Endothelial cell of umbilical vein (primary cell): ENCODE data around the gene ZNF670. TPM values are rescaled to one million over a fixed set of nuclear protein-coding genes. Genes with fewer than 3 reads are reported as not detected.

ENCODE experiments used
- BruUV-seq: library from RNA; stranded (reverse); fragments of 400-500 nt; replicated peaks from 2 replicates; lab custom pipeline; 2021; lab: Mats Ljungman, UMichigan
- CTCF ChIA-PET: fragments of 300-600, 350-600 bp; sonication (Branson Sonifier 250); formaldehyde crosslinking; loops from one replicate; lab custom pipeline; 2021; ENCODE audit warnings: antibody characterized with exemption, inconsistent platforms; lab: Charles Lee
- POLR2A ChIA-PET: fragments of 300-600, 350-600 bp; sonication (Branson Sonifier 250); formaldehyde crosslinking; loops from one replicate; lab custom pipeline; 2021; ENCODE audit warnings: antibody characterized with exemption, inconsistent platforms; lab: Charles Lee
- DNase-seq: peaks from one replicate; pipeline ENCODE4 v3.0.0-alpha.2; 2011; ENCODE audit warnings: low read depth, low spot score
- FAIRE-seq: peaks from 2 replicates; lab custom pipeline; 2011; peaks lifted over from hg19 to GRCh38; lab: Jason Lieb, UNC
- H2AFZ ChIP-seq: 2 replicates; pipeline ENCODE4 v1.6.0; 2012; ENCODE audit warnings: low read depth, low read length, control low read depth, inconsistent platforms
- H3K27ac ChIP-seq: 2 replicates; pipeline ENCODE4 v1.5.1; 2011; ENCODE audit warnings: low read depth, mild to moderate bottlenecking, control low read depth, low read length, moderate library complexity; ENCODE audit not compliant: insufficient read depth
- H3K27me3 ChIP-seq, 2 experiments: 2 replicates each; pipeline versions ENCODE4 v1.6.0 to v1.6.1; 2011; ENCODE audit warnings: low read length in 2 of 2, mixed read lengths in 1 of 2; ENCODE audit not compliant: control insufficient read depth in 2 of 2, insufficient read depth in 2 of 2
- H3K36me3 ChIP-seq, 2 experiments: 2 replicates in 1 of 2; 3 replicates in 1 of 2; pipeline ENCODE4 v1.5.1; 2011; ENCODE audit warnings: low read length in 2 of 2, mild to moderate bottlenecking in 1 of 2, moderate library complexity in 1 of 2; ENCODE audit not compliant: control insufficient read depth in 2 of 2, insufficient read depth in 2 of 2; ENCODE audit errors: extremely low read depth in 1 of 2
- H3K4me1 ChIP-seq: 3 replicates; pipeline ENCODE4 v1.5.1; 2011; ENCODE audit warnings: mild to moderate bottlenecking, low read length; ENCODE audit not compliant: control insufficient read depth, insufficient read depth; ENCODE audit errors: extremely low read depth
- H3K4me2 ChIP-seq: 2 replicates; pipeline ENCODE4 v1.6.1; 2011; ENCODE audit warnings: low read length, control low read depth, mixed read lengths; ENCODE audit not compliant: insufficient read depth
- H3K4me3 ChIP-seq, 3 experiments: fragments of 200-600 bp in 1 of 3; sonication (generic), shearing (Covaris generic) in 1 of 3; replicated peaks in 1 of 3; 2 replicates each; pipeline ENCODE4 v1.5.1; 2011 to 2016; ENCODE audit warnings: control low read depth in 3 of 3, low read length in 3 of 3, mild to moderate bottlenecking in 2 of 3, inconsistent platforms in 1 of 3, low read depth in 1 of 3, moderate library complexity in 1 of 3; ENCODE audit not compliant: insufficient read depth in 1 of 3
- H3K79me2 ChIP-seq: 2 replicates; pipeline ENCODE4 v1.6.0; 2012; ENCODE audit warnings: low read length, inconsistent platforms; ENCODE audit not compliant: control insufficient read depth, insufficient read depth
- H3K9ac ChIP-seq: replicated peaks from 2 replicates; pipeline ENCODE3; 2011; ENCODE audit warnings: low read length, control low read depth; ENCODE audit not compliant: insufficient read depth; ENCODE audit errors: extremely low read depth
- H3K9me1 ChIP-seq: replicated peaks from 3 replicates; pipeline ENCODE4 v1.6.0; 2011; ENCODE audit warnings: mild to moderate bottlenecking, low read length; ENCODE audit not compliant: control insufficient read depth, insufficient read depth; ENCODE audit errors: extremely low read depth
- H3K9me3 ChIP-seq: replicated peaks from 2 replicates; pipeline ENCODE4 v1.5.1; 2012; ENCODE audit warnings: low read length, inconsistent platforms; ENCODE audit not compliant: control insufficient read depth, insufficient read depth
- H4K20me1 ChIP-seq: replicated peaks from 2 replicates; pipeline ENCODE3; 2011; ENCODE audit warnings: mild to moderate bottlenecking, low read length; ENCODE audit not compliant: control insufficient read depth, insufficient read depth; ENCODE audit errors: extremely low read depth
- CTCF ChIP-seq, 2 donors: IDR thresholded peaks; 1 replicate in 1 of 2; 2 replicates in 1 of 2; pipeline ENCODE4 v1.5.1; 2011; ENCODE audit warnings: low read length in 2 of 2, mild to moderate bottlenecking in 2 of 2, moderate library complexity in 2 of 2, control low read depth in 1 of 2, inconsistent platforms in 1 of 2, low read depth in 1 of 2; ENCODE audit not compliant: insufficient read depth in 1 of 2; ENCODE audit errors: extremely low read depth in 1 of 2
- EZH2 ChIP-seq: IDR thresholded peaks from 2 replicates; pipeline ENCODE4 v1.6.1; 2012; ENCODE audit warnings: borderline replicate concordance, low read depth, mild to moderate bottlenecking, moderate library complexity, low read length, inconsistent platforms; ENCODE audit not compliant: severe bottlenecking
- FOS ChIP-seq: IDR thresholded peaks from 2 replicates; pipeline ENCODE4 v1.6.1; 2011; ENCODE audit warnings: mild to moderate bottlenecking, low read length, moderate library complexity, borderline replicate concordance; ENCODE audit not compliant: insufficient read depth
- GATA2 ChIP-seq: IDR thresholded peaks from 2 replicates; pipeline ENCODE4 v1.7.0; 2011; ENCODE audit warnings: low read depth, mild to moderate bottlenecking, moderate library complexity, mixed read lengths, low read length; ENCODE audit not compliant: insufficient read length, insufficient read depth
- JUN ChIP-seq: IDR thresholded peaks from 2 replicates; pipeline ENCODE4 v1.6.1; 2011; ENCODE audit warnings: borderline replicate concordance, low read depth; ENCODE audit not compliant: insufficient read length, insufficient read depth
- MYC ChIP-seq: IDR thresholded peaks from one replicate; pipeline ENCODE4 v1.6.1; 2011; ENCODE audit warnings: mild to moderate bottlenecking, low read depth, low read length
- POLR2A ChIP-seq: IDR thresholded peaks from 2 replicates; pipeline ENCODE4 v1.6.1; 2012; ENCODE audit warnings: low read depth, mild to moderate bottlenecking, control low read depth, low read length
- POLR2AphosphoS5 ChIP-seq: IDR thresholded peaks from 2 replicates; pipeline ENCODE4 v1.6.1; 2012; ENCODE audit warnings: low read depth, mild to moderate bottlenecking, control low read depth, low read length, moderate library complexity; ENCODE audit not compliant: insufficient read depth
- dilution Hi-C: fragments of 300-500 bp; cut with MboI; formaldehyde crosslinking; loops from one replicate; pipeline ENCODE4 v1.15.0; 2019; ENCODE audit warnings: low sequenced_read_pairs; ENCODE audit not compliant: extremely low pct_ligation_motif_present
- intact Hi-C: fragments of 100-400 bp; cut with micrococcal nuclease; formaldehyde crosslinking; loops from one replicate; pipeline ENCODE4 v1.10.0; 2022
- polyA plus RNA-seq, 4 experiments: library from polyadenylated mRNA; depleted of rRNA in 3 of 4; stranded (reverse) in 3 of 4; unstranded in 1 of 4; fragments of >200 nt; gene quantifications; 2 replicates each; pipeline versions ENCODE4 v1.2.1 to v1.2.3, GENCODE V29; 2011 to 2012; ENCODE audit warnings: missing spikeins in 1 of 4
- total RNA-seq: library from RNA; stranded (reverse); gene quantifications from 2 replicates; pipeline ENCODE4 v1.2.3, GENCODE V29; 2021
- TF ChIP-seq, protein P1 (sequence below): IDR thresholded peaks from 2 replicates; pipeline ENCODE4 v1.6.1; 2011; ENCODE audit not compliant: insufficient read depth, insufficient read length

ZNF670 gene
- total and polyA plus RNA-seq, 2 donors (not counting 3 experiments of a cell fraction or from before 2014, with no cell fraction given): 1.3 to 5.2 TPM

- Histone ChIP-seq H3K9ac (no peak overlapping the region), H3K4me2 (no peak overlapping the region), H3K79me2 (peaks cover 2% of the 10 kb centered on the region), H3K4me1 (no peaks in the 10 kb centered on the region), H3K36me3 (peaks cover 0 to 1% of the 10 kb centered on the region in 2 experiments), H4K20me1 (no peaks in the 10 kb centered on the region), H3K27ac (no peak overlapping the region), H3K27me3 (no peaks in the 10 kb centered on the region), H2AFZ (no peak overlapping the region), H3K4me3 (no peak overlapping the region), H3K9me1 (no peaks in the 10 kb centered on the region), H3K9me3 (no peaks in the 10 kb centered on the region)
- TF ChIP-seq EZH2 (no peak), MYC (no peak), GATA2 (no peak), POLR2A (no peak), FOS (no peak)
- TF ChIP-seq, protein P1, sequence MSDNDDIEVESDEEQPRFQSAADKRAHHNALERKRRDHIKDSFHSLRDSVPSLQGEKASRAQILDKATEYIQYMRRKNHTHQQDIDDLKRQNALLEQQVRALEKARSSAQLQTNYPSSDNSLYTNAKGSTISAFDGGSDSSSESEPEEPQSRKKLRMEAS: no peak
- DNase-seq: no peak
- intact Hi-C loops (no loop called here), dilution Hi-C loops (no loop called here)
- no TSS peak for BruUV-seq
- FAIRE-seq: no peak
- ChIA-PET CTCF (no interaction called here), POLR2A (no interaction called here)
Observed at GRCh38 chr1:247043406-247043805, 35.2 kb downstream of the ZNF670 start.

- no peaks in the 10 kb centered on the region for H4K20me1 ChIP-seq
- POLR2A ChIA-PET: no interaction called here
- no peak overlapping the region for H3K4me3 ChIP-seq
- H2AFZ ChIP-seq: no peak overlapping the region
- peaks cover 2% of the 10 kb centered on the region for H3K79me2 ChIP-seq
- DNase-seq: no peak
- no peaks in the 10 kb centered on the region for H3K9me1 ChIP-seq
- no TSS peak for BruUV-seq
- H3K9ac ChIP-seq: no peak overlapping the region
- H3K4me1 ChIP-seq: no peaks in the 10 kb centered on the region
- TF ChIP-seq FOS: no peak
- TF ChIP-seq JUN: no peak
- no peak for TF ChIP-seq GATA2
- TF ChIP-seq MYC: no peak
- no peak for TF ChIP-seq POLR2A
- no peak for TF ChIP-seq EZH2
- TF ChIP-seq POLR2AphosphoS5: no peak
- TF ChIP-seq CTCF (IDR thresholded peaks at IDR 0.05; ENCODE audit: extremely low read depth in 1 of 2, insufficient read depth in 1 of 2, low read depth in 1 of 2, low read length in 2 of 2): no peak
- TF ChIP-seq, protein P1: no peak
- H3K27ac ChIP-seq: no peak overlapping the region
- CTCF ChIA-PET: no interaction called here
- no peak for FAIRE-seq
- no peaks in the 10 kb centered on the region for H3K27me3 ChIP-seq
- dilution Hi-C loops (no loop called here), intact Hi-C loops (no loop called here)
- H3K36me3 ChIP-seq: peaks cover 3 to 14% of the 10 kb centered on the region in 2 experiments
- peaks cover 7% of the 10 kb centered on the region for H3K9me3 ChIP-seq
- H3K4me2 ChIP-seq: no peak overlapping the region
Observed at GRCh38 chr1:247037511-247038320, 40.9 kb downstream of the ZNF670 start.
